Neural progenitor cell (in vitro differentiated cells): ENCODE data around the gene FAM83B.

Experiments
- EZH2 ChIP-seq: fragments of 200-600 bp; sonication (generic); IDR thresholded peaks from 2 replicates; pipeline ENCODE4 v1.6.1; 2017; ENCODE audit warnings: antibody characterized with exemption, mild to moderate bottlenecking, moderate library complexity
- EZH2phosphoT487 ChIP-seq: fragments of 200-600 bp; sonication (generic); IDR thresholded peaks from 2 replicates; pipeline ENCODE4 v1.6.1; 2017; ENCODE audit warnings: antibody characterized with exemption
- TF ChIP-seq, protein P1 (sequence below): fragments of 200-600 bp; sonication (generic); IDR thresholded peaks from 2 replicates; pipeline ENCODE4 v1.5.1; 2017; ENCODE audit warnings: antibody characterized with exemption, mild to moderate bottlenecking

DNA sequence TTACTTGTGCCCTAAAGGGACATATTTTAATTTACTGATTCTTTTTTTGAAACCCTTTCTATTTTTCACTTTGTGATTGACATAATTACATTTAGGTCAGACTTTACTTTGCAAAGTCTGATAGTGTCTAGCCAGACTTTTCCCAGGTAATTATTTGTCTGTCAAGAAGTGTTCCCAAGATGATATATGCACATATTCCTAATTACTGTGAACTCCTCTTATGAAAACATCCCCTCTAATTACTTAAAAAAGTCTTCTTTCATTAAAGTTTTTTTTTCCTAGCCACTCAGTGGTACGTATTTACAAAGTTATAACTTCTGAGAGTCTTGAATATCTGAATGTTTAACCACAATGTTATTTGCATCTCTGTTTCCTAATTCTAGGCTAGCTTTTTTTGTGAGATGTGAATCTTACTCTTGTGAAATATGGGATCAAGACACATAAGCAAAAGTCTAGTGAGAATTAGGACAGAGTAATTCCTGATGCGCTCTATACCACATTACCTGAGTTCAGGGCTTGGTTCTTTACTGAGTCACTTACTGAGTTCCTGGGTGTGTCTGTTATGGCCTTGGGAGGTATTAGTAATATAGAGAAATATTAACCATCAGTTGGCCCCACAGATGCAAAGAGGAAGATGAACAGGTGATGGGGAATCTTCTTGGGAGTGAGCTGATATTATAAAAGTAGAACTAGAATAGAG lies 27.9 kb downstream of the FAM83B start:
- TF ChIP-seq, protein P1, sequence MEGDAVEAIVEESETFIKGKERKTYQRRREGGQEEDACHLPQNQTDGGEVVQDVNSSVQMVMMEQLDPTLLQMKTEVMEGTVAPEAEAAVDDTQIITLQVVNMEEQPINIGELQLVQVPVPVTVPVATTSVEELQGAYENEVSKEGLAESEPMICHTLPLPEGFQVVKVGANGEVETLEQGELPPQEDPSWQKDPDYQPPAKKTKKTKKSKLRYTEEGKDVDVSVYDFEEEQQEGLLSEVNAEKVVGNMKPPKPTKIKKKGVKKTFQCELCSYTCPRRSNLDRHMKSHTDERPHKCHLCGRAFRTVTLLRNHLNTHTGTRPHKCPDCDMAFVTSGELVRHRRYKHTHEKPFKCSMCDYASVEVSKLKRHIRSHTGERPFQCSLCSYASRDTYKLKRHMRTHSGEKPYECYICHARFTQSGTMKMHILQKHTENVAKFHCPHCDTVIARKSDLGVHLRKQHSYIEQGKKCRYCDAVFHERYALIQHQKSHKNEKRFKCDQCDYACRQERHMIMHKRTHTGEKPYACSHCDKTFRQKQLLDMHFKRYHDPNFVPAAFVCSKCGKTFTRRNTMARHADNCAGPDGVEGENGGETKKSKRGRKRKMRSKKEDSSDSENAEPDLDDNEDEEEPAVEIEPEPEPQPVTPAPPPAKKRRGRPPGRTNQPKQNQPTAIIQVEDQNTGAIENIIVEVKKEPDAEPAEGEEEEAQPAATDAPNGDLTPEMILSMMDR: no peak
- TF ChIP-seq EZH2 (no peak), EZH2phosphoT487 (no peak)
